H1 (cell line): ENCODE measurements around the gene UBE2D2. TPM values are rescaled to one million over a fixed set of nuclear protein-coding genes. Genes with fewer than 3 reads are reported as not detected.

Source experiments
- SIRT6 ChIP-seq: IDR thresholded peaks from one replicate; pipeline ENCODE4 v1.7.1; 2012; ENCODE audit warnings: low read length, inconsistent platforms
- SUZ12 ChIP-seq: fragments of 200-600 bp; sonication (generic); IDR thresholded peaks from 2 replicates; pipeline ENCODE4 v1.6.1; 2012; ENCODE audit warnings: mild to moderate bottlenecking, inconsistent platforms, low read length, moderate library complexity, mixed read lengths
- polyA plus RNA-seq, 7 experiments: library from polyadenylated mRNA; depleted of rRNA in 3 of 7; stranded (reverse) in 5 of 7; unstranded in 2 of 7; fragments of >200 nt in 5 of 7; fragments of 200-250 nt in 2 of 7; gene quantifications; 1 replicate in 5 of 7; 2 replicates in 1 of 7; 4 replicates in 1 of 7; pipeline versions ENCODE4 v1.2.1 to v1.2.3, GENCODE V29; 2011 to 2013; ENCODE audit warnings: missing spikeins in 2 of 7, mixed read lengths in 2 of 7
- total RNA-seq: library from RNA; stranded (reverse); fragmentation: NEBNext Ultra II Directional; extraction: Animal tissue kit (Norgen Biotek cat#: 25700); gene quantifications from 2 replicates; pipeline ENCODE4 v1.2.1, GENCODE V29; 2021

Gene UBE2D2
- total and polyA plus RNA-seq, 2 of the 8 experiments (the other 6 are each of a cell fraction or from before 2014, with no cell fraction given) = 66.9 to 203 TPM

- no peak for TF ChIP-seq SIRT6
- no peak for TF ChIP-seq SUZ12
Measured at GRCh38 chr5:139634028-139634325, 72.8 kb downstream of the UBE2D2 start (continued).
